ENCODE results near the gene HSD3B7. TPM values are rescaled to one million over a fixed set of nuclear protein-coding genes. Genes with fewer than 3 reads are reported as not detected.
A peak's percentile ranks its signal among the peaks of the same experiment; 100 is the strongest.
"Not testable (repeated sequence)": the region's sequence is repeated elsewhere in the genome, so short reads cannot be mapped to it uniquely, and the experiment has no call there.

HSD3B7 gene
- 24.7 and 28.9 TPM in 2 replicates for total RNA-seq (2014; rRNA removed; shearing (Covaris generic))

GRCh38 chr16:30984669-30985400 is at the start of gene HSD3B7:
Gene HSD3B7 (plus strand): TSS chr16:30985207. CDS start chr16:30985659, 452 bp downstream.
- peak; percentile 84 for DNase-seq (ENCODE audit: low spot score)

GRCh38 chr16:30937692-30938091 is 47.3 kb upstream of the HSD3B7 start:
- DNase-seq (ENCODE audit: low spot score): no peak

- DNase-seq (ENCODE audit: low spot score): not testable (repeated sequence)
Measured at GRCh38 chr16:30939571-30939970, 45.4 kb upstream of the HSD3B7 start.

GRCh38 chr16:30941600-30942425 is 43.2 kb upstream of the HSD3B7 start:
- peak; percentile 87 for DNase-seq (ENCODE audit: low spot score)

DNA sequence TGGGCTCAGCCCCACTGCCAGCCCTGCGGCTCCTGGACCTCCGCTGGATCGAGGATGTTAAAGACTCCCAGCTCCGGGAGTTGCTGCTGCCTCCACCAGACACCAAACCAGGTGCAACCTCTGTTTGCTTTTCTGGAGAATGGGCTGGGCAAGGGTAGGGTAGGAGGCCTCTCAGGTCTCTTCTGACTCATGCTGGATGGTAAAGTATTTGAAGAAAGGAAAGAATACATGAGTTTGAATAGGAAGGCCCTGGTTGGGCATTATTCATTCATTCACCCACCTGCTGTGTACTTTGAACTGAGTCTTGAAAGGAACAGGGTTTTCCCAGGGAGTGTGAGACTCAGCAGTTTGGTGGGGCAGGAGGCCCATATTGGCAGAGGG is 42.6 kb upstream of the HSD3B7 start:
- DNase-seq (ENCODE audit: low spot score): no peak

- no peak for DNase-seq (ENCODE audit: low spot score)
Measured at GRCh38 chr16:30944352-30944751, 40.7 kb upstream of the HSD3B7 start.

DNA sequence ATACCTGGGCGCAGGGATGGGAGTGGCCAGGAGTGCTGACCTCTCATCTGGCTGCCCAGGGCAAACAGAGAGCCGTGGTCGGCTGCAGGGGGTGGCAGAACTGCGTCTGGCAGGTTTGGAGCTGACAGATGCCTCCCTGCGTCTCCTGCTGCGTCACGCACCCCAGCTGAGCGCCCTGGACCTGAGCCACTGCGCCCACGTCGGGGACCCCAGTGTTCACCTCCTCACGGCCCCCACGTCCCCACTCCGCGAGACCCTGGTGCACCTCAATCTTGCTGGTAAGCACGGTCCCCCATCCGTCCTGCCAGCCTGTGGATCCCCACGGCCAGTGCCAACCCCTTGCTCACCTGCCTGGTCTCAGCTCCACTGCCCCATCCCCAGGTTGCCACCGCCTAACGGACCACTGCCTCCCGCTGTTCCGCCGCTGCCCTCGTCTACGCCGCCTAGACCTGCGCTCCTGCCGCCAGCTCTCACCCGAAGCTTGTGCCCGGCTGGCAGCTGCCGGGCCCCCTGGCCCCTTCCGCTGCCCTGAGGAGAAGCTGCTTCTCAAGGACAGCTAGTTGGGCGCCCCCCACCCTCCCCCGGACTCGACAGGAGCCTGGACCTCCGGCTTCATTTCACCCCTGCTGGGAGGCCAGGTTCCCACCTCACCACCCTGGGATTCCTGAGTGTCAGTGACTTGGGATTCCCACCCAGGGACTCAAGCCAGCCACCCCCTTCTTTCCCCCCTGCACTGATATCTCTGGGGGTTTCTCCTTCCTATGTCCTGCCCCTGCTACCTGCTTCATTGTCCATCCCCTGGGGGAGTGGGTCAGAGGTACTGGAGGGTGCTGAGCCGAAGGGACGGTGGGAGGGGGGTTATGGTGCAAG is 38.1 kb upstream of the HSD3B7 start:
- no peak for DNase-seq (ENCODE audit: low spot score)

DNA sequence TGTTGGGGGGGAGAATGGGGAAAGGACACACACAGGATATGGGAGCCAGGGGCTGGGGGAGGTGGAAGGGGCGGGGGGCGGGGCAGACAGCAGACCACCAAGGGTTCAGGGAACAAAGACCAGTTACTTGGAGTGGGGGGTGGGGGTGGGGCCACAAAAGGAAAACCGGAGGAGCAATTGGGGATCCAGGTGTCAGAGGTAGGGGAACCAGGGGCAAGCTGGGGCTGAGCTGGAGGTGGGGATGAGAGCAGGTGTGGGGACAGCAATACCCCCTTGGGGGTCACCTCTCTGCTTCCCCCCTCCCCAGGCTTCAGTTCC is 37.5 kb upstream of the HSD3B7 start:
- DNase-seq (ENCODE audit: low spot score): no peak

- DNase-seq (ENCODE audit: low spot score): peak; percentile 76
Measured at GRCh38 chr16:30947859-30948666, 36.9 kb upstream of the HSD3B7 start.

- peak; percentile 53 for DNase-seq (ENCODE audit: low spot score)
Measured at GRCh38 chr16:30948667-30949649, 36.0 kb upstream of the HSD3B7 start, which contains the start of gene ORAI3. Gene ORAI3 (plus strand): TSS chr16:30949068. CDS start chr16:30949290, 222 bp downstream.

- DNase-seq (ENCODE audit: low spot score): peak; percentile 49
Measured at GRCh38 chr16:30949650-30950515, 35.1 kb upstream of the HSD3B7 start.

DNA sequence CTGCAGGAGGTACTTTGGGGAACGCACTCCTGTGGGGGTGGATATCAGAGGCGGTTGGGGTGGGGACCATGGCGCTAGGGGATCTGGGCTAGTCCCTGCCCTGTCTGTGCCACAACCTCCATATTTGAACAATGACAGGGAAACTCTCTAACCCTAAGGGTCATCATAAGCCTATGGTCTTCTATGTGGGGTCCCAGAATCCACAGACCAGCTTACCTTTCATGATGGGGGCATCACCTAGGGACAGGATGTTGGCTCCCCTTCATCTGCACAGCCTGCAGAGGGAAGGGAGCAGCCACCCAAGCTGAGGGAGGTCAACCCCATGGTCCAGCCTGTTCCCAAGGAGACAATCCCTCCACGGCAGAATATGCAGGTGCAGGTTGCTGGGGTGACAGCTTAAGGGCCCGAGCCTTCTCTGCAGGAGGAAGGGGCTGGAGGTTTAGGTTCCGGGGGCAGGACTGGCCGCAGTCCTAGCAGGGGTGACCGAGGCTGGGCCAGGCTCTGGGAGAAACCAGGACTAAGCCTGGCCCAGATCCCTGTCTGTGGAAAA is 34.4 kb upstream of the HSD3B7 start:
- no peak for DNase-seq (ENCODE audit: low spot score)

DNA sequence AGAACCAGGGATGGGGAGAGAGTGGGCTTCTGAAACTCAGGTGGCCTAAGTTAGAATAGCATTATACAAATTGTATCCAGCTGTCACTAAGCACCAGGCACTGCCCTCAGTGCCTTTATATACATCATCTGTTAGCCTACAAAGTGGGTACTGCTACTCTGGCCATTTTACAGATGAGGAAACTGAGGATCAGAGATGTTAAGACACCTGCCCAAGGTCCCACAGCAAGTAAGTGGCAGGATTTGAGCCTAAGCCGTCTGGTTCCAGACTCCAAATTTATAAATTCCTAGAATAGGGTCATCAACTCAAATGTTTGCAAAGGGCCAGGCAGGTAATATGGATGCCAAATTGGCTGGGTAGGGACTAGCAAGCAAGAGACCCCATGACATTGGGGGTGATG is 33.8 kb upstream of the HSD3B7 start:
- DNase-seq (ENCODE audit: low spot score): no peak

- DNase-seq (ENCODE audit: low spot score): no peak
Measured at GRCh38 chr16:30951750-30952149, 33.3 kb upstream of the HSD3B7 start.

DNA sequence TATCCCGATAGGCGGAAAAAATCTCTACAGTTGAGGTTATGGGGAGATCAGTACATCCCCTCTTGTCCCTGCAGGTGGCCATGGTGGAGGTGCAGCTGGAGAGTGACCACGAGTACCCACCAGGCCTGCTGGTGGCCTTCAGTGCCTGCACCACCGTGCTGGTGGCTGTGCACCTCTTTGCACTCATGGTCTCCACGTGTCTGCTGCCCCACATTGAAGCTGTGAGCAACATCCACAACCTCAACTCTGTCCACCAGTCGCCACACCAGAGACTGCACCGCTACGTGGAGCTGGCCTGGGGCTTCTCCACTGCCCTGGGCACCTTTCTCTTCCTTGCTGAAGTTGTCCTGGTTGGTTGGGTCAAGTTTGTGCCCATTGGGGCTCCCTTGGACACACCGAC is 31.9 kb upstream of the HSD3B7 start:
- DNase-seq (ENCODE audit: low spot score): no peak

- peak; percentile 74 for DNase-seq (ENCODE audit: low spot score)
Measured at GRCh38 chr16:30953511-30954124, 31.4 kb upstream of the HSD3B7 start.

DNA sequence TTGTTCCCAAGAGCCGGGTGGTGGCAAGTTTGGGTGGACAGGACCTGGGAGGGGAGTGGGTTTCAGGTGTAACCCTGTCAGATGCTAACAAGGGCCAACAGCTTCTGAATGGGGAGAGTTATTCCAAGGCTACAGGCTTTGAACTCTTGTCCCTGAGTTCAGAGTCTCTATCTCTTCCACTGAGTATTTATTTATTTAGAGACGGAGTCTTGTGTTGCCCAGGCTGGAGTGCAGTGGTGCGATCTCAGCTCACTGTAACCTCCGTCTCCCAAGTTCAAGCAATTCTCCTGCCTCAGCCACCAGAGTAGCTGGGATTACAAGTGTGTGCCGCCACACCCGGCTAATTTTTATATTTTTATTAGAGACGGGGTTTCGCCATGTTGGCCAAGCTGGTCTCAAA is 30.0 kb upstream of the HSD3B7 start:
- DNase-seq (ENCODE audit: low spot score): no peak
